ENCODE results near the gene CCDC24. TPM values are rescaled to one million over a fixed set of nuclear protein-coding genes. Genes with fewer than 3 reads are reported as not detected.

The CCDC24 gene
- total RNA-seq, 1 donor from 2014 or later, result 12.4 TPM

- DNase-seq (ENCODE audit: low spot score in 2 of 2, unreplicated experiment in 2 of 2), result no peak
- peaks cover 14% of the 10 kb centered on the region for H3K36me3 Mint-ChIP-seq
- H3K9me3 Mint-ChIP-seq, result no peaks in the 10 kb centered on the region
- H3K4me1 Mint-ChIP-seq, result peaks cover 21% of the 10 kb centered on the region
- no peaks in the 10 kb centered on the region for H3K27me3 Mint-ChIP-seq (ENCODE audit: low read depth)
- no peak for TF ChIP-seq CTCF (IDR thresholded peaks at IDR 0.05; ENCODE audit: unreplicated experiment)
- no peak overlapping the region for H3K4me3 Mint-ChIP-seq
- H3K27ac Mint-ChIP-seq, result no peak overlapping the region
These were observed 8.6 kb upstream of the CCDC24 start for GRCh38 chr1:43982808-43983207.

GRCh38 chr1:43983253-43983899 lies 8.0 kb upstream of the CCDC24 start:
- H3K4me1 Mint-ChIP-seq, result peaks cover 15% of the 10 kb centered on the region
- no peak for TF ChIP-seq CTCF (IDR thresholded peaks at IDR 0.05; ENCODE audit: unreplicated experiment)
- H3K36me3 Mint-ChIP-seq, result peaks cover 13% of the 10 kb centered on the region
- no peak overlapping the region for H3K4me3 Mint-ChIP-seq
- no peaks in the 10 kb centered on the region for H3K27me3 Mint-ChIP-seq (ENCODE audit: low read depth)
- no peaks in the 10 kb centered on the region for H3K9me3 Mint-ChIP-seq
- DNase-seq (ENCODE audit: low spot score in 2 of 2, unreplicated experiment in 2 of 2), result no peak
- H3K27ac Mint-ChIP-seq, result no peak overlapping the region

GRCh38 chr1:43984855-43985254 lies 6.5 kb upstream of the CCDC24 start:
- no peaks in the 10 kb centered on the region for H3K27me3 Mint-ChIP-seq (ENCODE audit: low read depth)
- peaks cover 9% of the 10 kb centered on the region for H3K4me1 Mint-ChIP-seq
- H3K9me3 Mint-ChIP-seq, result no peaks in the 10 kb centered on the region
- no peak for TF ChIP-seq CTCF (IDR thresholded peaks at IDR 0.05; ENCODE audit: unreplicated experiment)
- DNase-seq (ENCODE audit: low spot score in 2 of 2, unreplicated experiment in 2 of 2), result no peak
- H3K36me3 Mint-ChIP-seq, result peaks cover 13% of the 10 kb centered on the region
- no peak overlapping the region for H3K27ac Mint-ChIP-seq
- no peak overlapping the region for H3K4me3 Mint-ChIP-seq

GRCh38 chr1:43985984-43986595 lies 5.3 kb upstream of the CCDC24 start:
- DNase-seq (ENCODE audit: low spot score in 2 of 2, unreplicated experiment in 2 of 2), result no peak
- Mint-ChIP-seq H3K4me1 (peaks cover 3% of the 10 kb centered on the region), H3K36me3 (peaks cover 13% of the 10 kb centered on the region), H3K4me3 (no peak overlapping the region), H3K27ac (peak overlapping the region; percentile 47), H3K27me3 (ENCODE audit: low read depth) (no peaks in the 10 kb centered on the region), H3K9me3 (no peaks in the 10 kb centered on the region)
- no peak for TF ChIP-seq CTCF (IDR thresholded peaks at IDR 0.05; ENCODE audit: unreplicated experiment)

GRCh38 chr1:43986712-43987111 lies 4.7 kb upstream of the CCDC24 start:
- Mint-ChIP-seq H3K27ac (peak overlapping the region; percentile 47), H3K27me3 (ENCODE audit: low read depth) (no peaks in the 10 kb centered on the region), H3K4me1 (peaks cover 3% of the 10 kb centered on the region), H3K9me3 (no peaks in the 10 kb centered on the region), H3K36me3 (peaks cover 13% of the 10 kb centered on the region), H3K4me3 (no peak overlapping the region)
- DNase-seq (ENCODE audit: low spot score in 2 of 2, unreplicated experiment in 2 of 2), result no peak
- no peak for TF ChIP-seq CTCF (IDR thresholded peaks at IDR 0.05; ENCODE audit: unreplicated experiment)
